DND-41 (cell line): ENCODE results near the gene TARDBP.

Source experiments
- EZH2 ChIP-seq: IDR thresholded peaks from 3 replicates; pipeline ENCODE4 v1.6.1; 2012; ENCODE audit warnings: borderline replicate concordance, low read depth, mild to moderate bottlenecking, moderate library complexity, low read length, inconsistent platforms; ENCODE audit not compliant: severe bottlenecking
- TF ChIP-seq, protein P1 (sequence below): IDR thresholded peaks from 2 replicates; pipeline ENCODE4 v1.5.1; 2012; ENCODE audit warnings: borderline replicate concordance, low read length, moderate library complexity, mild to moderate bottlenecking; ENCODE audit not compliant: poor library complexity, severe bottlenecking; ENCODE audit errors: extremely low read depth

DNA sequence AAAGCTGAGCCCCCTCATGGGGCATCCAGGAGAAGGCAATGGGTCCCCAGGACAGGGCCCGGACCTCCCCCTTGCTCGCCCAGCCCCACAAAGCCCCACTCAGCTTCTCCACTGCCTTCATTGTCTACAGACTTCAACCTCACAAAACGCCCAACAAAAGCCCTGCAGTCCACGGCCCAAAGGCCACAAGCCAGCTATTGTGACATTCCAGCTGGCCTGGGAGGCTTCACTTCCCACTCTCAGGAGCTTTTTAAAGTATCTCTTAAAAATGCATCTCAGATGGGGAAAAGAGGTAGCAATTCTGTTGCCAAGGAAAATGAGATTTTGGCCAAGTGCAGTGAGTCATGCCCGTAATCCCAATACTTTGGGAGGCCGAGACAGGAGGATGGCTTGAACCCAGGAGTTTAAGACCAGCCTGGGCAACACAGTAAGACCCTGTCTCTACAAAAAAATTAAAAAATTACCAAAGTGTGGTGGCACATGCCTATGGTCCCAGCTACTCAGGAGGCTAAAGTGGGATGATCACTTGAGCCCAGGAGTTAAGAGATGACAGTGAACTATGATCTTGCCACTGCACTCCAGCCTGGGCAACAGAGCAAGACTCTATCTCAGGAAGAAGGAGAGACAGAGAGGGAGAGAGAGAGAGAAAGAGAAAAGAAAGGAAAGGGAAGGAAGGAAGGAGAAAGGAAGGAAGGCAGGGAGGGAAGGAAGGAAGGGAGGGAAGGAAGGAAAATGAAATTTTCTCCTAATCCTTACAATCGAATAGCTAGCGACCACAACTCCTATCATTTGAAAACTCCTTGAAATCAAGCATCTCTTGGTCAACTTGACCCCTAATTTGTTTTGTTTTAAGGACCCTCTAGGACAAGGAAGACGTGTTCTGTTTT is 31.4 kb upstream of the TARDBP start:
- TF ChIP-seq, protein P1, sequence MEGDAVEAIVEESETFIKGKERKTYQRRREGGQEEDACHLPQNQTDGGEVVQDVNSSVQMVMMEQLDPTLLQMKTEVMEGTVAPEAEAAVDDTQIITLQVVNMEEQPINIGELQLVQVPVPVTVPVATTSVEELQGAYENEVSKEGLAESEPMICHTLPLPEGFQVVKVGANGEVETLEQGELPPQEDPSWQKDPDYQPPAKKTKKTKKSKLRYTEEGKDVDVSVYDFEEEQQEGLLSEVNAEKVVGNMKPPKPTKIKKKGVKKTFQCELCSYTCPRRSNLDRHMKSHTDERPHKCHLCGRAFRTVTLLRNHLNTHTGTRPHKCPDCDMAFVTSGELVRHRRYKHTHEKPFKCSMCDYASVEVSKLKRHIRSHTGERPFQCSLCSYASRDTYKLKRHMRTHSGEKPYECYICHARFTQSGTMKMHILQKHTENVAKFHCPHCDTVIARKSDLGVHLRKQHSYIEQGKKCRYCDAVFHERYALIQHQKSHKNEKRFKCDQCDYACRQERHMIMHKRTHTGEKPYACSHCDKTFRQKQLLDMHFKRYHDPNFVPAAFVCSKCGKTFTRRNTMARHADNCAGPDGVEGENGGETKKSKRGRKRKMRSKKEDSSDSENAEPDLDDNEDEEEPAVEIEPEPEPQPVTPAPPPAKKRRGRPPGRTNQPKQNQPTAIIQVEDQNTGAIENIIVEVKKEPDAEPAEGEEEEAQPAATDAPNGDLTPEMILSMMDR, result no peak
- no peak for TF ChIP-seq EZH2
